GM23248 (cell line): ENCODE data around the gene CYP1A1.

ENCODE experiments used
- EZH2 ChIP-seq: fragments of 200-600 bp; sonication (generic); IDR thresholded peaks from 2 replicates; pipeline ENCODE4 v1.6.1; 2018; ENCODE audit warnings: antibody characterized with exemption, mild to moderate bottlenecking; ENCODE audit not compliant: insufficient read depth, poor library complexity, severe bottlenecking
- EZH2phosphoT487 ChIP-seq: fragments of 200-600 bp; sonication (generic); IDR thresholded peaks from 2 replicates; pipeline ENCODE4 v1.6.1; 2018; ENCODE audit warnings: antibody characterized with exemption, moderate library complexity, mild to moderate bottlenecking, low read depth; ENCODE audit not compliant: insufficient read depth

GRCh38 chr15:74762791-74763150 is 37.4 kb upstream of the CYP1A1 start:
- no peak for TF ChIP-seq EZH2
- TF ChIP-seq EZH2phosphoT487, result no peak
